Measurements from ENCODE around the gene PSEN1. TPM values are rescaled to one million over a fixed set of nuclear protein-coding genes. Genes with fewer than 3 reads are reported as not detected.

The PSEN1 gene
- total RNA-seq, 1 experiment from 2014 or later: 39.3 TPM

GRCh38 chr14:73125169-73125588 lies 11.1 kb upstream of the PSEN1 start:
- POLR2A ChIA-PET: no interaction called here
- DNase-seq (ENCODE audit: low read depth, low spot score) (no peak), ATAC-seq (no peak)
- Histone ChIP-seq H3K4me1 (ENCODE audit: control insufficient read depth, insufficient read depth, low read length) (no peaks in the 10 kb centered on the region), H3K4me3 (ENCODE audit: low read depth in 2 of 2, low read length in 2 of 2) (no peak overlapping the region), H3K9me3 (ENCODE audit: control insufficient read depth, insufficient read depth, low read depth, low read length) (no peaks in the 10 kb centered on the region), H3K27ac (ENCODE audit: low read length) (no peak overlapping the region), H3K27me3 (ENCODE audit: control insufficient read depth, insufficient read depth, low read length) (no peaks in the 10 kb centered on the region), H3K36me3 (ENCODE audit: control insufficient read depth, insufficient read depth, low read length) (peaks cover 35% of the 10 kb centered on the region)
- CTCF ChIA-PET: no interaction called here
- intact Hi-C loops (cut with micrococcal nuclease; ENCODE audit: unreplicated experiment): no loop called here
- BruUV-seq (replicated peaks): no TSS peak
- in situ Hi-C loops (cut with HindIII; ENCODE audit: low pct_unique_long_range_greater_than_20kb, low sequenced_read_pairs): no loop called here
- TF ChIP-seq TCF7L2 (IDR thresholded peaks at IDR 0.05; ENCODE audit: low read depth, low read length) (no peak), CTCF (IDR thresholded peaks at IDR 0.05) (no peak), SIN3A (IDR thresholded peaks at IDR 0.05; ENCODE audit: borderline replicate concordance, insufficient read depth, low read depth, low read length) (no peak), REST (IDR thresholded peaks at IDR 0.05; ENCODE audit: insufficient read depth in 1 of 2, low read depth in 2 of 2, low read length in 1 of 2) (no peak), POLR2AphosphoS5 (IDR thresholded peaks at IDR 0.05; ENCODE audit: low read depth, low read length) (no peak)

GRCh38 chr14:73125746-73126145 lies 10.6 kb upstream of the PSEN1 start:
- intact Hi-C loops (cut with micrococcal nuclease; ENCODE audit: unreplicated experiment): no loop called here
- Histone ChIP-seq H3K27ac (ENCODE audit: low read length) (no peak overlapping the region), H3K4me3 (ENCODE audit: low read depth in 2 of 2, low read length in 2 of 2) (no peak overlapping the region), H3K4me1 (ENCODE audit: control insufficient read depth, insufficient read depth, low read length) (no peaks in the 10 kb centered on the region), H3K9me3 (ENCODE audit: control insufficient read depth, insufficient read depth, low read depth, low read length) (no peaks in the 10 kb centered on the region), H3K27me3 (ENCODE audit: control insufficient read depth, insufficient read depth, low read length) (no peaks in the 10 kb centered on the region), H3K36me3 (ENCODE audit: control insufficient read depth, insufficient read depth, low read length) (peaks cover 30% of the 10 kb centered on the region)
- no TSS peak for BruUV-seq (replicated peaks)
- CTCF ChIA-PET: no interaction called here
- POLR2A ChIA-PET: no interaction called here
- DNase-seq (ENCODE audit: low read depth, low spot score) (no peak), ATAC-seq (no peak)
- TF ChIP-seq SIN3A (IDR thresholded peaks at IDR 0.05; ENCODE audit: borderline replicate concordance, insufficient read depth, low read depth, low read length) (no peak), REST (IDR thresholded peaks at IDR 0.05; ENCODE audit: insufficient read depth in 1 of 2, low read depth in 2 of 2, low read length in 1 of 2) (no peak), CTCF (IDR thresholded peaks at IDR 0.05) (no peak)
- in situ Hi-C loops (cut with HindIII; ENCODE audit: low pct_unique_long_range_greater_than_20kb, low sequenced_read_pairs): no loop called here

Data from Panc1 (cell line).